GM21390 (cell line): ENCODE measurements around the gene SEMA4C.
"Not testable (repeated sequence)": the region's sequence is repeated elsewhere in the genome, so short reads cannot be mapped to it uniquely, and the experiment has no call there.

ENCODE experiments used
- ATAC-seq: cut with Tn5 transposase; IDR thresholded peaks from one replicate; pipeline ENCODE4 v1.9.1; 2021; ENCODE audit not compliant: unreplicated experiment

Gene SEMA4C

DNA sequence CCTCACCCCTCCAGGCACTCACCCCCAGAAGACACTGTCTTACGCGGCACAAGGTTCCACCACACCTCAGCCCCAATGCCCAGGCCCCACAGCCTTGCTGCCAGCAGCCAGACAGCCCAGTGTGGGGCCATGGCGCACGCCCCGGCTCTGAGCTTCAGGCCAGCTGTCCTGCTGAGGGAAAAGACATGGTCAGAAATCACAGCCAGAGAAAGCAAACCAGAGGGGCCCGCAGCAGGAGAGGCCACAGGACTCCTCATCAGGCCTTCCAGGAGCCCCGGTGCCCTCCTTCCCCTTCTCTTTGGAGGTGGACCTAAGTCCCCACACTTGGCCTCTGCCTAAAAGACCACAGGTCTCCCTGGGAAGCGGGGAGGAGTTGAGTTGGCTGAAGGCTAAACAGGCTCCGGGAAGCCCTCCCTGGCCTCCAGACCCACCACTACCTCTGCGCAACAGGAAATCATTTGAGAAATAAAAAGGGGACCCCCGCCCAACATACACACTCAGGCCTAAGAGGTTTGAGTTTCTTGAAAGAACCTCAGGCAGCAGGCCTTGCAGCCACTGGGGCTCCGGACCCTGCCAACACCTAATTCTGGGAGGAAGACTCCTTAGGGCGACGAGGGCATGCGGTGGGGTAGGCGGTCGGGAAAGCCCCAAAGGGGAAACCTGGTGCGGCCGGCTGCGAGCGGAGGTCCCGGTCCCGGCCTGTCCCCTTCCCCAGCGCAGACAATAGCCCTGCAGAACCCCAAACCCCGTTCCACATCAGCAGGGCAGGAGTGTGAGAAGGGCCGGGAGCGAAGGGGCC lies 1.9 kb downstream of the SEMA4C start:
- no peak for ATAC-seq

GRCh38 chr2:96866986-96867755 lies 2.7 kb downstream of the SEMA4C start:
- no peak for ATAC-seq

DNA sequence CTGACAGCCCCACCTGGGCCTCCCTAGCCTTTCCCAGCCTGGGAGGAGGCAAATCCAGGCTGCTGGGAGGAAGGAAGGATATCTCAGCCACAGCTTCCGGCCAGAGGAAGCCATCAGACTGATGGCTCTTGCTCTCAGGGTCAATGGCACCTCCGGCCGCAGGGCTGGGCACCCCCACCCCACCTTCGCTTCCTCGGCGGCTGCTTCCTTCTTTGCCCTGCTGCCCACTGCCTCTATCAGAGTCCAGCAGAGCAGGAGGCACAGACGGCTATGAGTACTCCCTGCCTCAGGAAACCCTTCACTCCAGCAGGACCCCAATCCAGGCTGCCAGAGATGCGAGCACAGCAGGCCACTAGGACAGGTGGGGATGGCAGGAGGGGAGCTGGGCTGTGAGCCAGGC lies 3.3 kb downstream of the SEMA4C start:
- no peak for ATAC-seq

- ATAC-seq, result no peak
These were observed 3.7 kb downstream of the SEMA4C start for GRCh38 chr2:96866149-96866548.

- ATAC-seq, result no peak
These were observed 4.2 kb downstream of the SEMA4C start for GRCh38 chr2:96865654-96866053.

DNA sequence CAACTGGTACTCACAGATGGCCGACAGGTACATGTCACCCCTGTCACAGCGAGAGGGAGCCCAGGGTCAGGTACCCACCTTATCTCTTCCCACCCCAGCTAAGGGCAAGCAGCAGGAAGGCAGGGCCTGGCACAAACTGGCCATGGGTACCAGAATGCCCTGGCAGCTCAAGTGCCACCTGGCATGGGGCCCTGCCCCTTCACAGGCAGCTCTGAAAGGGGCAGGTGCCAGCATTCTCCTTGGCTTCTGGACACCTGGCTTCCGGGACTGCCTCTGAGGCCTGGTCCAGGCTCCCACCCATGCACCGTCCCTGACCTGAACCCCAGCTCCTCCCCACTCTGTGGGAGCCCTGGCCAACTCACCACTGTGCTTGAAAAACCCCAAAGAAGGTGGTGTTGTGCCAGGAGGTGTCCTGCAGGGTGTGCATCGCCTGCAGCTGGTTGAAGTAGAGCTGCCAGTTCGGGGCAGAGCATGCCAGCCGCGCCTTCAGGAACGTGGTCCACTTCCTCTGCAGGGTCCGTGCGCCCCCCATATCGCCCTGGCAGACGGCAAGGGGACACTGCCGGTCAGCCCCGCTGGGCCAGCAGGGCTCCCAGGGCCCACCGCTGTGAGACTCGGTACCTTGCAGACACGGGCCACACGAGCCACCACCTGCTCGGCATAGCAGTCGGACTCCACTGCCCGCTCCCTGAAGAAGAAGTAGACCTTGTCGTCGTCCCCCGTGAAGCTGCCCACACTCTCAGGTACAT lies 5.4 kb downstream of the SEMA4C start:
- ATAC-seq, result no peak

DNA sequence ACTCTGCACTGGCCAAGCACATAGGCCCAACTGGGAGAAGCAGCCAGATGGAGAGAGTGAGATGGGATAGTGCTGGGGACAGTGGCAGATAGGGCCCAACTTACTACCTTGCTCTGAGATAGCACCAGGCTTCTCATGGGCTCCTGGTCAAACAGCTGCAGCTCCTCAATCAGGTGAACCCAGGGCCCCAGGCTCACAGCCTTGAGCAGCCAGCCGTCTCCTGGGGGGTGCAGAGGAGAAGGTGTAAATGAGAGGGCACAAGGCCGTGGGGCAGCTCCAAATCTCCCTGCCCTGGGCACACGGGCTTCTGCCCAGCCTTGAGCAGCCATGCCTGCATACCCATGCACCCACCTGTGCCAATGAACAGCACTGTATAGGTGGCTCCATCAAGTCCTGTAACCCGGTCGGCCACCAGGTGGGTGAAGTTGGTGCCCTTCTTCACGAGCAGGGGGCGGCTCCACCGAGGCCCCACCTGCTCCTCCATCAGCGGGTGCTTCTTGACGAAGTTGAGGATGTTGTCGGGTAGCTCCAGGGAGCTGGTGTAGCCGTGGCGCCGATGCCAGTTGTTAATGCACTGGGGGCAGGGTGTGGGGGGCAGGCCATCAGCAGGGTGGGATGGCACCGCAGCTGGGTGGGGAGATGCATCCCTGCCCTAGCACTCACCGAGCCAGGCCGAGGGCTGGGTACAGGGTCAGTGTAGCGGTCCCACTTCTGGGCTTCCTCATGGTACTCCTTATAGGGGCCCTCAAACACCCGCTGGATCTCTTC lies 6.1 kb downstream of the SEMA4C start:
- ATAC-seq, result no peak

- not testable (repeated sequence) for ATAC-seq
These were observed 6.8 kb downstream of the SEMA4C start for GRCh38 chr2:96863056-96863455.

- no peak for ATAC-seq
These were observed 8.8 kb downstream of the SEMA4C start for GRCh38 chr2:96861074-96861473.

GRCh38 chr2:96860065-96861029 lies 9.5 kb downstream of the SEMA4C start:
- no peak for ATAC-seq

DNA sequence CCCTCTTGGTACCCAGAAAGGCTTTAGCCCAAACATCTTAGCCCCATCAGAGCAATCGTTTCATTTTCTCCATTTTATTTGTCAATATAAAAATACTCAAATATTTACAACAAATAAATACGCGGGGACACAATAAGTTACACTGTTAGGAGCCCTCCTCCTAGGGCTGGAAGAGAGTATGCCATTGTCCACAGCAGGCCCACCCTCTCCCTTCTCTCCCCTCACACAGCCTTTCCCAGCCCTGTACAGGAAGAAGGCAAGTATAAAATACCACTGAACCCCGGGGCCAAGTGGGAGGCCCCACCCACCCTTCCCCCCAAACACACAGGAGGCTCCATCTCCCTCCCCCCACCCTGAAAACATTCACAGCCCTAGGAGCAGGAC lies 10.2 kb downstream of the SEMA4C start:
- no peak for ATAC-seq

GRCh38 chr2:96859099-96859649 lies 10.7 kb downstream of the SEMA4C start:
- ATAC-seq, result no peak

DNA sequence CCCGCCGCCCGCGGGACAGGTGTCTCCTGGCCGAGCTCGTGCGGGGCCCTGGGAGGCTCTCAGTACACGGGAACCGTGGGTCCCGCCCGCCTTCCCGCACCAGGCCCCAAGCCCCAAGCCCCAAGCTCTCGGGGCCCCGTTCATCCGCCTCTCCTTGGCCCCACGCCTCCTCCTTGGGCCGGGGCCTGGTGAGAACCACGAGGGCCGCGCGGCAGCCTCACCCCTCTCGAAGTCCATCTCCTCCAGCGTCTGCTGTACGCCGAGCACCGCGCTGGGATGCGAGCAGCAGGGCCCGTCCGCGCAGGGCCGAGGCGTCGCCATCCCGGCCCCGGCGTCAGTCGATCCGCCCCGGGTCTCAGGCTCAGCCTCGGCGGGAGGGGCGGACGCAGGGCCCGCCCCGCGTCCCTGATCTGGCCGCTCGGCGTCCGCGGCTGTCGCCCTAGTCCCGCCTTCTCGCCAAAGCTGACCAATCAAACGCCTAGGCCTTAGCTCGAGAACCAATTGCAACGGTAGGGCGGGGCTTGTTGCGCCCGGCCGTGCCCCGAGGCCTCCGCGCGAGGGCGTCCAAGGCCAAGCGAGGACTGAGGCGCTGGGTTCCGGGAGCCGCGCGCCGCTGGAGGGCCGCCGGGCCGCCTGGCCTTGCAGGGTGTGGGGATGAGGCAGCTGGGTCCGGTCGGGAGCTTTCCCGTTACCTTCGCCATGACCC lies 12.1 kb downstream of the SEMA4C start, which contains the start of gene ANKRD39:
Gene ANKRD39, minus strand, starts transcription at position 350 of the 706 bp plus-strand sequence. Its CDS starts 29 bp downstream, at position 321.
- ATAC-seq, result peak; percentile 91

DNA sequence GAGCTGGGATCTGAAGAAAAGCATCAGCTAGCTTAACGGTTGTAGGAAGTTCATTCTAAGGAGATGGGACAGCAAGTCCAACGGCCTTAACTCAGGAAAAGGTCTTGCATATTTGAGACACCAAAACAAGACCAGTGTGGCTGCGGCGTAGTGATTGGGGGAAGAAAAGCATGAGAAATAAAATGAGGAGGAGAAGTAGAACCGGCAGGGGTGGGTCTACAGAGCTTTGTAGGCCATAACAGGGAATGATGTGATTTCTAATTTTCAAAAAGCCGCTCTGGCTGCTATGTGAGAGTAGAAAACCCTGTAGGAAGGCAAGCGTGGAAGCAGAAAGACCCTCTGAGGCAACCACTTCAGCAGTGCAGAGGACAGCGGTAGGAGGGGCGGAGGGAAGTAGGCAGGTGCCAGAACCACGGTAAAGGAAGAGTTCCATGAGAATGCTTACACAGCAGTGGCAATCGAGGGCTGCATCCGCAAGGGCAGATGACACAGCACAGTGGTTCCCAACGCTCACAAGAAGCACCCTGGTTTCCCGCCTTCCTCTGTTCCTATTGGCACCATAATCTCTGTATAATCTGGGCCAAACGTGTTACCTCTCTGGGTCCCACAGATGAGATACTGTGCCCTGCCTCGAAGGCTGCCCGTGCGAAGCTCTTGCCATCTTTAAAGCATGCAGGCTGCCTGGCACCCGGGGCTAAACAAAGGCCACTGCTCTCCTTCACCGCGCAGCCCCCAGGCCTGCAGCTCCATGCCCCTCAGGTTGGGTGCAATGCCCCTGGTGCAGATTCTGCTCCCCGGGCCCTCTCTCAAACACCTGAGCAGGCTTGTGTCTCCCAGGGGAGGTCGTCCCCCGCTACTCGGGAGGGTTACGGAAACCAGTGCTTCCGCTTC lies 12.9 kb downstream of the SEMA4C start:
- ATAC-seq, result peak; percentile 21

DNA sequence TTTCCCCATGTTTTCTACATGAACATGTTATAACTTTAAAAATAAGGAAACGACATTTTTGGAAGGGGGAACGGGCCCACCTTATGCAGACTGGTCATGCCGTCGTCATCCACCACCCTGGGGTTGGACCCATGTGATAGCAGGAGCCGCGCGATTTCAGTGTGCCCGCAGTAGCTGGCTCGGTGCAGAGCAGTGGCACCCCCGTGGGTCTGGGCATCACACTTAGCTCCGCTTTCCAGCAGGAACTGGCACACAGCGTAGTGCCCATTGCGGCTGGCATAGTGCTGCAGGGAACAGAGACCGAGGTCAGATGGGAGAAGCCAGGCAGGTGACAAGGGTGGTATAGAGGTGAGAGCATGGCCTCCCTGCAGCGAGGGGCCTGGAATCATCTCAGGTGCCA lies 16.6 kb downstream of the SEMA4C start:
- no peak for ATAC-seq

- no peak for ATAC-seq
These were observed 17.2 kb downstream of the SEMA4C start for GRCh38 chr2:96852667-96853066.

DNA sequence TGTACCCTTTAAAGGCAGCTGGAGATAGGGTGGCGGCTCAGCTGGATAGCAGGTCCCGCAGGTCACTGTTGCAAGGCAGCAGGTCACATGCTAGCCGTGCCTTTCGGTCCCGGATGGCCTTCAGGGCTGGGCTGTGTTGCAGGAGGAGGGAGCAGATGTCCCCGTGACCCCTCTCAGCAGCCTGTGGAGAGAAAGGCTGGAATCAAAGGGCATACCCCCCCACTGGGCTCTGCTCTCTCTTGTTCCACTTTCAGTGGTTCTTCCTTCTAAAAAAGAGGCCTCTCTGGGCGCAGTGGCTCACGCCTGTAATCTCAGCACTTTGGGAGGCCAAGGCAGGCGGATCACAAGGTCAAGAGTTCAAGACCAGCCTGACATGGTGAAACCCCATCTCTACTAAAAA lies 21.6 kb downstream of the SEMA4C start:
- ATAC-seq, result no peak

- ATAC-seq, result no peak
These were observed 22.3 kb downstream of the SEMA4C start for GRCh38 chr2:96847586-96847985.
